ENCODE measurements around the gene TMC6.
"Not testable (repeated sequence)": the region's sequence is repeated elsewhere in the genome, so short reads cannot be mapped to it uniquely, and the experiment has no call there.

The TMC6 gene

GRCh38 chr17:78075011-78075410, 53.5 kb downstream of the TMC6 start:
- no peak for DNase-seq

- no peak for DNase-seq
These were observed 55.6 kb downstream of the TMC6 start for GRCh38 chr17:78072961-78073360.

DNA sequence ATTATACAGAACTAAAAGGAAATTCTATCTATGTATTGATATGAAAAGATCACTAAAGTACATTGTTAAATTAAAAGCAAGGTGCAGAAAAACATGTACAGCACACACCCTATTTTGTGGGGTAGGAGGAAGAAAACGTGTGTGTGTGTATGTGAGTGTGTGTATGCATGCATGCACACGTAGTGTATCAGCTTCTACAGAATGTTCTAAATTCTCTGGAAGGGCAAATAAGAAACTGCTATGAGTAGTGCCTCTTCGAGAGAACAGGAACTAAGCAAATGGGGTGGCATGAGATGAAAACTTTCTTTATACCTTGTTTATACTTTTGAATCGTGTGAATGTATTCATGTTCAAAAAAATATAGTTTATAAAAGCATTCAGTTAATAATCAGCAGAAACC, 58.9 kb downstream of the TMC6 start:
- no peak for DNase-seq

GRCh38 chr17:78066976-78067375, 61.6 kb downstream of the TMC6 start:
- DNase-seq, result not testable (repeated sequence)

DNA sequence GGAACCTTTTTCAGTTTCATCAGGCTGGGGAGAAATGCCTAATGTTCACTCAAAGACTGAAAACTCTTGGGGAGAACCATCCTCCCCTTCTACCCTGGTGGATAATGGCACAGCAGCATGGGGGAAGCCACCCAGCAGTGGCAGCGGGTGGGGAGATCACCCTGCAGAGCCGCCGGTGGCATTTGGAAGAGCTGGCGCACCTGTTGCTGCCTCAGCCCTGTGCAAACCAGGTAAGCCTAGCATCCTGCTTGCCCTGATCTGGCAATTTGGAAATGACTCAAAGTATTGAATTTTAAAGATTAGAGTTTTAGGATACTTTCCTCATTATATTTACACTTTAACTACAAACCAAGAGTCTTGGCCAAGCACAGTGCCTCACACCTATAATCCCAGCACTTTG, 63.8 kb downstream of the TMC6 start:
- DNase-seq, result no peak

- no peak for DNase-seq
These were observed 65.1 kb downstream of the TMC6 start for GRCh38 chr17:78063489-78063888.

DNA sequence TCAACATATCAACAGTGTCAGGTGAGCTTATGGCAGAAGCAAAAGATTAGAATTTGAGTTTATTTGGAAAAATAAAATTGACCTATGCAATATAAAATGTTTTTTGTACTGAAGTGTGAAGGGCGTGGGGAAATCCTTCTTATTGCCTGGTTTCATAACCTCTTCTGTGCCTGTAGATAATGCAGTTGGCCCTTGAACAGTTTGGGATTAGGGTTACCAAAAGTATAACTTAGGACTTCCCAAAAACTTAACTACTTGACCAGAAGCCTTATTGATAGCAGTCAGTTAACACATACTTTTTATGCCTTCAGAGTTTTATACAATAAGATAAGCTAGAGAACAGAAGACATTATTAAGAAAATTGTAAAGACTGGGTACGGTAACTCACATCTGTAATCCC, 66.0 kb downstream of the TMC6 start:
- no peak for DNase-seq

Data from C1 segment of cervical spinal cord (tissue), 14 donors.